Ammon's horn (tissue), 1 donor: Measurements from ENCODE around the gene ANKFY1.
"Not testable (repeated sequence)": the region's sequence is repeated elsewhere in the genome, so short reads cannot be mapped to it uniquely, and the experiment has no call there.

Experiments
- DNase-seq: peaks from one replicate; pipeline ENCODE4 v3.0.0-alpha.2; 2016; ENCODE audit warnings: low spot score

ANKFY1 gene

DNA sequence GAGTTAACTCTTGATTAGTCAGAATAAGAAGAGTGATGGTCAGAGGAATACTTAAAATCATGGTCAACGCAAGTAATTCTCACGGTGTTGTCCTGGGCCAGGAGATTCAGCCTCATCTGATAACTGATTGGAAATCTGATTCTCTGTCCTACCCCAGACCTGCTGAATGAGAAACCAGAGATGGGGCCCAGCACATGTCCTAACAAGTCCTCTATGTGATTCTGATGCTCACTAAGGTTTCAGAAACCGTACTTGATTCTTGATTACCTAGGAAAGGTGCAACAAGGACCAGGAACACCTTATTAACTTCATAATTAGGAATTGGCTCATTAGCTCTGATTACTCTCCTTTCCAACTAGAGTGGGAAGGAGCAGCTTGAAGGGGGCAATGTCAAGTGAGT lies 44.5 kb downstream of the ANKFY1 start:
- DNase-seq, result no peak

DNA sequence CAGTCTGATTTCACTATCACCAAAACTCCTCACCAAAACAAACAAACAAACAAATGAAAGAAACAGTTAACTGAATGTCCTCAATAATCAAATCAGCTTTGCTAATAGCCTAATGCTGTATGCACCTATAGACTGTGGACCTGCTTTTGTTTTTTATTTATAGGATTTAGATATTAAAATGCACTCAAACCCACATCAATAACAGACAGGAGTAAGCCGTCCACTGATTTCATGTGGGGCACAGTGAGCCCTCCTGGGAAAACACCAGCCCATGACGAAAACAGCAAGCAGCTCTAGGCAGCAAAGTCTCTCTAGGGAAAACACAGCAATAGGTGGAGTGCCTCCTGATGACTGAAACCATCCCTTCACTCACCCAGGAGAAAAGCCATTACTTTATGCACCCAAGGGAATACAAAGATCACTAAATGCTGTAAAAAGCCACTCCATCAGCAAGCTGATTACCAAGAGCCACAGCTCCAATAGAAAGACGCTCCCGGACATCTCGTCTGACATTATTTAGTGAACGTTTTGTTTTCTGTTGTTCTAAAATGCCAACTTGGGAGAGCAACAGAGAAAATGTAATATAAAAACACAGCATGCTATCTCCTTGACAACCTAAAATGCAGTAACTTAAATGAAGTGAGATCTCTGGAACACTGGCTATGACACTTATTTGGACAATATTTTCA lies 47.8 kb downstream of the ANKFY1 start:
- no peak for DNase-seq

GRCh38 chr17:4214157-4214556 lies 49.6 kb downstream of the ANKFY1 start:
- DNase-seq, result no peak

- DNase-seq, result no peak
Measured at GRCh38 chr17:4209611-4210010, 54.2 kb downstream of the ANKFY1 start.

GRCh38 chr17:4208238-4208637 lies 55.5 kb downstream of the ANKFY1 start:
- no peak for DNase-seq

- DNase-seq, result no peak
Measured at GRCh38 chr17:4206962-4207361, 56.8 kb downstream of the ANKFY1 start.

- no peak for DNase-seq
Measured at GRCh38 chr17:4205917-4206316, 57.9 kb downstream of the ANKFY1 start.

DNA sequence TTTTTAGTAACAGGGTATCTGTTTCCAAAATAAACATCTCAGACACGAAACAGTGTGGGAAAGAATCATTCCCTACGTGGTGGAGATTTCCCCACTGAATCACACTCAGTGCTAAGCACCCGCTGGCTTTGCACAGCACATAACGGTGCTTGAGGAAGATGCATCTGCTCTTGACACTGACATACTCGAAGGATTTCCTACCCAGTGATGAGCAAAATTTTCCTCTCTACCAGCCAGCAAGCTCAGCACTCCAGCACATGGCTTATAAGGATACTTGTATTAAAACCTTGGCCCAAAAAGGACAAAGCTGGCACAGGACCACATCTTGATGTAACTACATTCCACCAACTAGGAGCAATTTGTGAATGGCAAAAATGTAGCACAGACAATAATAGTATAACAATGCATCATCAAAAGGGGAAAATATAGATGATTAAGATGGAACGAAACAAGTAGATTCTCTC lies 59.0 kb downstream of the ANKFY1 start:
- DNase-seq, result peak; percentile 41

DNA sequence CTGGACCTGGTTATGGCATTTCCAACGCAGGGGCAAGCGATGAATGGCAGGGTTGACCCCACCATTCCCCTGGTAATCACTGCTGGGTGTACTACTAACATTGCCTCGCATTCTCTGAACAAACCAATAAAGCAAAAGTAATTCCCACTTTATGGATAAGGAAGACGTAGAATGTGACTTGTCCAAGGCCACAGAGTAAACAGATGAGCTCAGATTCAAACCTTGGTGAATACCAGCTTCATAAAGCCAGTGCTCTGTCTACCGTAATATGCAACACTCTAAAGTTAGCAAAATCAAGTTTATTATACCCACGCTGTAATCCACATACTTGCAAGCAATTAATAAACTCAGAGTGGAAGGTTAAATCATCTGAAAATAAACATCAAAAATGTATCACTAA lies 59.6 kb downstream of the ANKFY1 start:
- no peak for DNase-seq

DNA sequence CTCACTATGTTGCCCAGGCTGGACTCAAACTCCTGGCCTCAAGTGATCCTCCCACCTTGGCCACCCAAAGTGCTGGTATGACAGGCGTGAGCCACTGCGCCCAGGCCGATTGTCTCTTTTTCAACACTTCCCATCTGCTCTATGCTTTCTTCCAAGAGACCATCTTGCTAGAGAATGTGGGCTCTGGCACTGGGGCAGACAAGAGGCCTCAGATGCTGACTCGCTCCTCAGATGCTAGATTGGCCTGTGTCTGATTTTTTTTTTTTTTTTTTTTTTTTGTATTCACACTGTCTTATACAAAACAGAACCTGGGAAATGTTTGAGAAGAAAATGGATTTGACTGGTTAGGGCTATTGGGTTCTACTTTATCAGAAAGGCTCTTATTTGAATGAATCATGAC lies 62.6 kb downstream of the ANKFY1 start:
- no peak for DNase-seq

DNA sequence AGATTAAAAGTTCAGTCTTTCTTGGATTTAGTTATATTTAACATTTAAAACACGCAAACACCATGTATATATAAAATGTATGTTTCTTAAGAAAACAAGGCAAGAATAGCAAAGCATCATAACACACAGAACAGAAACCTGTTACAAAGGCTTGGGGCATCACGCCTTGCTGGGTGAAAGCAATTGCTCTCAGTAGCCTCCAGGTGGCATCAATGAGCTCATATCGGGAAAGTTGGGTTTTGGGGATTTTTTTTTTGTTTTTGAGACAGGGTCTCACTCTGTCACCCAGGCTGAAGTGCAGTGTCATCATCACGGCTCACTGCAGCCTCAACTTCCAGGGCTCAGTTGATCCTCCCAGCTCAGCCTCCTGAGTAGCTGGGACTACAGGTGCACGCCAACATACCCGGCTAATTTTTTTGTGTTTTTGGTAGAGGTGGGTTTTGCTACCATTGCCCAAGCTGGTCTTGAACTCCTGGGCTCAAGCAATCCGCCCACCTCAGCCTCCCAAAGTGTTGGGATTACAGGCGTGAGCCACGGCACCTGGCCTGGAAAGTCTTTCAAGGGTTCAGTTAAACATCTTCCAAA lies 63.9 kb downstream of the ANKFY1 start:
- no peak for DNase-seq

- DNase-seq, result no peak
Measured at GRCh38 chr17:4198995-4199394, 64.8 kb downstream of the ANKFY1 start.

DNA sequence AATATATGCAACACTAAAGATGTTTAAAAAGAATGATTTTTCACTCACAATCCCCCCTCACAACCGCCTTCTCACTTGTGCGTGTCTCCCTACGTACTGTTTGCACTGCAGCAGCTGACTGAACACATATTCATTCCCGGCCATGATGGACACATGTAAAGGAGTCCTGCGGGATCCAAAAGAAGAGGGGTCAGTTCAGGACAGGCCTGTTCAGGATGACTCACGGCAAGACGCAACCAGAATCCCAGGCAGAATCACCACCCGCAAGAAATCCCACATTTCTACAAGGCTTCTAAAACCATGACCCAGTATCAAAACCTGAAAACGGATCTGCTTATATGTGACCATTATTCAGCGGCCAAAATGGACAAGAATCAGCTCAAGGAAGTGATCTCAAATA lies 68.5 kb downstream of the ANKFY1 start:
- no peak for DNase-seq

- no peak for DNase-seq
Measured at GRCh38 chr17:4194796-4195195, 69.0 kb downstream of the ANKFY1 start.

GRCh38 chr17:4190791-4191190 lies 73.0 kb downstream of the ANKFY1 start:
- DNase-seq, result not testable (repeated sequence)

DNA sequence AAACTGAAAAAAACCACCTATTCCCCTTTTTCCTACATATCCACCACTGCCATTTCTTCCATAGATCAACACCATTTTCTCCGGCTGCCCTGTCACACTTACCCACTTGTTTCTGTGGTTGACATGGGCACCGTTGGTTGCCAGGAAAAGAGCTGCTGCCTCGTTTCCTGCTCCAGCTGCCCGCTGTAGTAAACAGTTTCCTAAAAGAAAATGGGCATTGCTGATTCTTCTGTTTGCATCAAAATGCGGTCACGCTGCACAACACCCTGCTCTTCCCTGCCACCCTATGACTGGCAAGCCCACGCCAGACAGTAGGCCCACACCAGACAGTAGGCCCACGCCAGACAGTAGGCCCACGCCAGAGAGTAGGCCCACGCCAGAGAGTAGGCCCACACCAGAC lies 74.5 kb downstream of the ANKFY1 start:
- no peak for DNase-seq

DNA sequence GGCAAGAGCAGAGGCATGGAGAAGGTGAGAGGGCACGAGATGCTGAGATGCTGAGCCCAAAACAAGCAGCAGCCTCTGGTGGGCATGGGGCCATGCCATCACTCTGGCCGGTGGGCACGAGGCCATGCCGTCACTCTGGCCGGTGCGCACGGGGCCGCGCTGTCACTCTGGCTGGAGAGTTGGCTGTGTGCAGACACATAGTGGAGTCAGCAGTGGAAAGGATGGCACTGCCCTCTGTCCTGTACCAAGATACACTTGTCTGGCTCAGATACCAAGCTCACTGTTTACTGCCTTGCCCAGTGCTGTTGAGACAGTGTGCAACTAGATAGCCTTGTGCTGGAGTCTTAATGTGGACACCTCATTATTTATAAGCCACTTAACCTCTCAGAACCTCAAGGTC lies 75.7 kb downstream of the ANKFY1 start:
- no peak for DNase-seq

- no peak for DNase-seq
Measured at GRCh38 chr17:4187076-4187475, 76.7 kb downstream of the ANKFY1 start.

DNA sequence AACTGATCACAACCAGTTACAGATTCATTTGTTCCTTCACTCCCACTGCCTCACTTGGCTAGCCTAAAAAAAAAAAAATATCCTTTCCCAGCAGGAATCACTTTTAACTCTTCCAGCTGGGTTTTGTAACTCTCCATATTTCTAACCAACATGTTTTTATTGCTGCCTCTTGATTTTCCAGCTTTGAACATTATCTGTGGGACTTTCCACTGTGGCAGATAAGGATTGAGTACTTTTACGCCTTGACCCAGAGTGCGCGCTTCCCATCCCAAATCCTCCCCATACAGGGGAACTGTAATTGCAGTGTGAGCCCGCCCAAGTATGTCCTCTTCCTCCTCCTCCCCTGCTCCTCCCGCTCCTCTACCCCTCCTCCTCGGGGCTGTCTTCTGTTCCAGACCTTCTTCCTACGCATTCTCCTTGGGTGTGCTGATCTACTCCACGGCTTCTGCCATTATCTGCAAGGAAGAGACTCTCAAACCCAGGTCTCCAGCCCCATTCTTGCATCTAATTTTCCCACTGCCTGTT lies 77.4 kb downstream of the ANKFY1 start:
- no peak for DNase-seq

DNA sequence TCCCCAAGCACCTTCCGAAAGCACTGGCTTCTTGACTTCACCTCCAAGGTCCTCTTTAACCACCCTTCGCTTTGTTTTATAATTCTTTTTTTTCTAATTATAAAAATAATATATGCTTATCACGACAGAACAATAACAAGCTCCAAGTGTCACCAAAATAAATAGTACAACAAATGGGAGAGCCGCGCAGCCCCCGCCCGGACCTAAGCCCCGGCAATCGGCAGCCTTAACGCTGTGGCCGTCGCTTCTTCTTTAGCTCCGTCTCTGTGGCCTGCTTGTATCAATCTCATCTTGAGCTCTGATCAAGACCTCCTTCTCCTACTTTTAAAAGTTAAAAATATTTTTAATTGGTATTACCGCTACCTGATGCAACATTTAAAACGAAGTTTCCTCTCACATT lies 78.1 kb downstream of the ANKFY1 start:
- DNase-seq, result no peak

DNA sequence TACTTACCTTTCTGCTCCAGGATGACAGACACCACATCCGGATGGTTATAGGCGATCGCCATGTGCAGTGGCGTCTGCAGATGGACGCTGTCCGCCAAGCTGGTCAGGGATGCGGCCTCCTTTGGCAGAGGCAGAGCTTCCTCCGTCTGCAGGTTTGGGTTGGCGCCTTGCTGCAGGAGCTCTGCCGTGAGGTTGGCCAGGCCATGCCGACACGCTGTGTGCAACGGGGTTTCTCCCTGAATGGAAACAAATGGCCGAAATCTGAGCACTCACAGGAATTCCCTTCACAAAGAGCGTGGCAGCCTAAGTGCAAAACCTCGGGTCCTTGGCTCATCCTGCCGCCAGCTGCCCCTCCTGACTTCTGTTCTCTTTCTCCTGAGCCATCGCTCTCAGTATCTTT lies 79.0 kb downstream of the ANKFY1 start:
- no peak for DNase-seq

- DNase-seq, result no peak
Measured at GRCh38 chr17:4182043-4182442, 81.7 kb downstream of the ANKFY1 start.

GRCh38 chr17:4180791-4181190 lies 83.0 kb downstream of the ANKFY1 start:
- DNase-seq, result no peak

DNA sequence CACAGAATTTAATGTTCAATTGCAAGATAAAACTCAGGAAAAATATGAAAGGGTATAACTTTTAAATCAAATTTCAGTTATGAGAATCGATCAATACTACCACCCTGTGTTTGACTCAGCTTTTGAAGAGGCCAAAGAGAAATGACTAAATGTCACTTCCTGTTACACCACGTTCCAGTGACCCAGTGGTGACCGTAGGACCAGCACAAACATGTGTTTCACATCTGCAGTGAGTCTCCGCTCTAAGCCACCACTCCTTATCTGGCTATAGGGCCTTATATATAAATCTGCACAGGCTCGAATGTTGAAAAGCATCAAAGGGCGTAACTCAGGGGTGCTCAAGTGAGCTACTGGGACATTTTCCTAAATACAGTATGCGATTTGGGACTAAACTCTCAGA lies 84.7 kb downstream of the ANKFY1 start:
- no peak for DNase-seq
